Osteoblast (primary cell): ENCODE measurements around the gene MAPKAPK5. TPM values are rescaled to one million over a fixed set of nuclear protein-coding genes. Genes with fewer than 3 reads are reported as not detected.

Experiments used
- DNase-seq: peaks from one replicate; pipeline ENCODE4 v3.0.0; 2011; ENCODE audit warnings: low spot score, mixed read lengths; ENCODE audit not compliant: insufficient read length; ENCODE audit errors: missing footprints
- H2AFZ ChIP-seq: 2 replicates; pipeline ENCODE4 v1.6.0; 2011; ENCODE audit warnings: mild to moderate bottlenecking, low read length
- H3K27ac ChIP-seq: 2 replicates; pipeline ENCODE4 v1.5.1; 2011; ENCODE audit warnings: mild to moderate bottlenecking, low read depth, low read length, moderate library complexity
- H3K27me3 ChIP-seq: 2 replicates; pipeline ENCODE4 v1.6.0; 2012; ENCODE audit warnings: mild to moderate bottlenecking, control low read depth, inconsistent platforms, low read length, moderate library complexity; ENCODE audit not compliant: insufficient read depth
- H3K36me3 ChIP-seq: 2 replicates; pipeline ENCODE4 v1.5.1; 2011; ENCODE audit warnings: mild to moderate bottlenecking, low read length, control low read depth, moderate library complexity; ENCODE audit not compliant: insufficient read depth
- H3K4me1 ChIP-seq: 2 replicates; pipeline ENCODE4 v1.5.1; 2011; ENCODE audit warnings: mild to moderate bottlenecking, low read length, control low read depth, moderate library complexity; ENCODE audit not compliant: insufficient read depth
- H3K4me2 ChIP-seq: 2 replicates; pipeline ENCODE4 v1.6.0; 2011; ENCODE audit warnings: mild to moderate bottlenecking, low read length; ENCODE audit not compliant: insufficient read depth
- H3K4me3 ChIP-seq: fragments of 200-600 bp; sonication (generic); 3 replicates; pipeline ENCODE4 v1.5.1; 2012; ENCODE audit warnings: mild to moderate bottlenecking, low read length, inconsistent platforms; ENCODE audit not compliant: insufficient read depth
- H3K79me2 ChIP-seq: 2 replicates; pipeline ENCODE4 v1.6.0; 2012; ENCODE audit warnings: mild to moderate bottlenecking, low read length, control low read depth, inconsistent platforms; ENCODE audit not compliant: insufficient read depth
- H3K9me3 ChIP-seq: 2 replicates; pipeline ENCODE4 v1.5.1; 2011; ENCODE audit warnings: low read depth, low read length, control low read depth
- H4K20me1 ChIP-seq: 2 replicates; pipeline ENCODE4 v1.6.0; 2012; ENCODE audit warnings: mild to moderate bottlenecking, low read length, control low read depth; ENCODE audit not compliant: insufficient read depth
- total RNA-seq: library from RNA; depleted of rRNA; stranded (reverse); fragments of >200 nt; gene quantifications from 2 replicates; pipeline ENCODE4 v1.2.3, GENCODE V29; 2012
- TF ChIP-seq, protein P1 (sequence below): IDR thresholded peaks from 2 replicates; pipeline ENCODE4 v1.5.1; 2011; ENCODE audit warnings: mild to moderate bottlenecking, low read depth, low read length, moderate library complexity; ENCODE audit errors: extremely low read depth

Gene MAPKAPK5
- total RNA-seq, 1 donor: 32.9 TPM

DNA sequence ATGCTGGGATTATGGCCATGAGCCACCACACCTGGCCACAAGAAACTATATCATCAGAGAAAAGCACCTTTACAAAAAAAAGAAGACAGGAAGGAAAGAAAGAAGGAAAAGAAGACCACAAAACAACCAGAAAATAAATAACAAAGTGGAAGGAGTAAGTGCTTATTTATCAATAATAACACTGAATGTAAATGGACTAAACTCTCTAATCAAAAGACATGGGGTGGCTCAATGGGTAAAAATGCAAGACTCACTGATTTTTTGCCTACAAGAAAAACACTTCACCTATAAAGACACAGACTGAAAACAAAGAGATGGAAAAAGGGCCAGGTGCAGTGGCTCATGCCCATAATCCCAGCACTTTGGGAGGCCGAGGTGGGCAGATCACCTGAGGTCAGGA lies 65.7 kb downstream of the MAPKAPK5 start:
- Histone ChIP-seq H3K27ac (no peak overlapping the region), H3K27me3 (no peaks in the 10 kb centered on the region), H2AFZ (no peak overlapping the region), H3K4me1 (no peaks in the 10 kb centered on the region), H3K79me2 (no peaks in the 10 kb centered on the region), H3K36me3 (peaks cover 3% of the 10 kb centered on the region), H3K9me3 (no peaks in the 10 kb centered on the region), H3K4me2 (no peak overlapping the region), H4K20me1 (no peaks in the 10 kb centered on the region), H3K4me3 (no peak overlapping the region)
- DNase-seq: no peak
- TF ChIP-seq, protein P1, sequence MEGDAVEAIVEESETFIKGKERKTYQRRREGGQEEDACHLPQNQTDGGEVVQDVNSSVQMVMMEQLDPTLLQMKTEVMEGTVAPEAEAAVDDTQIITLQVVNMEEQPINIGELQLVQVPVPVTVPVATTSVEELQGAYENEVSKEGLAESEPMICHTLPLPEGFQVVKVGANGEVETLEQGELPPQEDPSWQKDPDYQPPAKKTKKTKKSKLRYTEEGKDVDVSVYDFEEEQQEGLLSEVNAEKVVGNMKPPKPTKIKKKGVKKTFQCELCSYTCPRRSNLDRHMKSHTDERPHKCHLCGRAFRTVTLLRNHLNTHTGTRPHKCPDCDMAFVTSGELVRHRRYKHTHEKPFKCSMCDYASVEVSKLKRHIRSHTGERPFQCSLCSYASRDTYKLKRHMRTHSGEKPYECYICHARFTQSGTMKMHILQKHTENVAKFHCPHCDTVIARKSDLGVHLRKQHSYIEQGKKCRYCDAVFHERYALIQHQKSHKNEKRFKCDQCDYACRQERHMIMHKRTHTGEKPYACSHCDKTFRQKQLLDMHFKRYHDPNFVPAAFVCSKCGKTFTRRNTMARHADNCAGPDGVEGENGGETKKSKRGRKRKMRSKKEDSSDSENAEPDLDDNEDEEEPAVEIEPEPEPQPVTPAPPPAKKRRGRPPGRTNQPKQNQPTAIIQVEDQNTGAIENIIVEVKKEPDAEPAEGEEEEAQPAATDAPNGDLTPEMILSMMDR: no peak

DNA sequence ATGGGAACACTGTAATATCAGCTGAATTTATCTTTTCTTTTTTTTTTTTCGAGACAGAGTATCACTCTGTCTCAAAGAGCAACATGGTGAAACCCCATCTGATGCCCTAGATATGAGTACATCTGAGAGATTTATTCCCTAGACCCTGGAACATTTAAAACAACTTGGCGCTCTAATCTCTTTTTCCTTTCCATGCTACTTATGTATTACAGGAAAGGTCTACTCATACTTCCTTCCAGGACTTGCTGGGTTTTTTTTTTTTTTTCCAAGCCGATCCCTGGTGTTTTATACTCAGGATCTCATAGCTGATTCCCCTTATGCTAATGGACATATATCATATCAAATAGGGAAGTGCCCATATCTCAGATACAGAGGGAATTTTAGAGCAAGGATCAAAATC lies 83.1 kb downstream of the MAPKAPK5 start:
- Histone ChIP-seq H3K27ac (no peak overlapping the region), H2AFZ (no peak overlapping the region), H3K9me3 (no peaks in the 10 kb centered on the region), H3K4me2 (no peak overlapping the region), H3K4me1 (no peaks in the 10 kb centered on the region), H4K20me1 (no peaks in the 10 kb centered on the region), H3K4me3 (no peak overlapping the region), H3K79me2 (no peaks in the 10 kb centered on the region), H3K27me3 (no peaks in the 10 kb centered on the region), H3K36me3 (no peaks in the 10 kb centered on the region)
- DNase-seq: no peak
- TF ChIP-seq, protein P1: no peak

DNA sequence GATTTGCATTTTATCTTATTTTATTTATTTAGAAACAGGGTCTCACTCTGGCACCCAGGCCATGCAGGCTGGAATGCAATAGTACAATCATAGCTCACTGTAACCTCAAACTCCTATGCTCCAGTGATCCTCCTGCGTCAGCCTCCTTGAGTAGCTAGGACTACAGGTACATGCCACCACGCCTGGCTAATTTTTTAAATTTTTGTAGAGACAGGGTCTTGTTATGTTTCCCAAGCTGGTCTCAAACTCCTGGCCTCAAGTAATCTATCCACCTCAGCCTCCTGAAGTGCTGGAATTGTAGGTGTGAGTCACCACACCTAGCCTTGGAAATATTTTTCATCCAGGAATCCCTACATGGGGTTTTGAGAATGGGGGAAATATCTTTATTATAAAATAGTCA lies 84.6 kb downstream of the MAPKAPK5 start:
- Histone ChIP-seq H3K27me3 (no peaks in the 10 kb centered on the region), H3K27ac (no peak overlapping the region), H3K36me3 (no peaks in the 10 kb centered on the region), H3K4me2 (no peak overlapping the region), H3K4me3 (no peak overlapping the region), H4K20me1 (no peaks in the 10 kb centered on the region), H2AFZ (no peak overlapping the region), H3K4me1 (no peaks in the 10 kb centered on the region), H3K9me3 (no peaks in the 10 kb centered on the region), H3K79me2 (no peaks in the 10 kb centered on the region)
- DNase-seq: no peak
- TF ChIP-seq, protein P1: no peak

- Histone ChIP-seq H3K27ac (no peak overlapping the region), H3K9me3 (no peaks in the 10 kb centered on the region), H4K20me1 (no peaks in the 10 kb centered on the region), H3K4me1 (no peaks in the 10 kb centered on the region), H2AFZ (no peak overlapping the region), H3K79me2 (no peaks in the 10 kb centered on the region), H3K4me3 (no peak overlapping the region), H3K4me2 (no peak overlapping the region), H3K27me3 (no peaks in the 10 kb centered on the region), H3K36me3 (no peaks in the 10 kb centered on the region)
- TF ChIP-seq, protein P1: no peak
- no peak for DNase-seq
Observed at GRCh38 chr12:111927346-111927745, 85.3 kb downstream of the MAPKAPK5 start.
